Left ventricle myocardium superior (tissue), 1 donor: ENCODE measurements around the gene RBM47. TPM values are rescaled to one million over a fixed set of nuclear protein-coding genes. Genes with fewer than 3 reads are reported as not detected.
"Not testable (repeated sequence)": the region's sequence is repeated elsewhere in the genome, so short reads cannot be mapped to it uniquely, and the experiment has no call there.

Experiments used
- ATAC-seq: fragments of 200-7000 bp; cut with Tn5 transposase; one replicate; pipeline ENCODE4 v1.9.1; 2020; ENCODE audit warnings: mild to moderate bottlenecking, moderate library complexity
- DNase-seq: peaks from one replicate; pipeline ENCODE4 v3.0.0-alpha.2; 2020
- intact Hi-C: fragments of 100-400 bp; cut with micrococcal nuclease; formaldehyde crosslinking; loops from one replicate; pipeline ENCODE4 v1.11.0; 2022
- total RNA-seq: library from RNA; stranded (reverse); fragmentation: NEBNext Ultra II Directional; extraction: Animal tissue kit (Norgen Biotek cat#: 25700); gene quantifications from one replicate; pipeline ENCODE4 v1.2.1, GENCODE V29; 2021
- donor health status: DM: no; HTN: yes; CAD: no; lungs with severe emphysema.

RBM47 gene
- total RNA-seq, 1 donor from 2014 or later = 2.9 TPM

GRCh38 chr4:40548256-40548655 is 81.4 kb downstream of the RBM47 start:
- ATAC-seq = no peak
- intact Hi-C loops = no loop called here
- DNase-seq = no peak

GRCh38 chr4:40547789-40548132 is 81.9 kb downstream of the RBM47 start:
- intact Hi-C loops = no loop called here
- ATAC-seq (no peak), DNase-seq (no peak)

GRCh38 chr4:40546969-40547788 is 82.5 kb downstream of the RBM47 start:
- DNase-seq (no peak), ATAC-seq (no peak)
- intact Hi-C loops = no loop called here

GRCh38 chr4:40546506-40546905 is 83.2 kb downstream of the RBM47 start:
- ATAC-seq (no peak), DNase-seq (no peak)
- intact Hi-C loops = no loop called here

- ATAC-seq, DNase-seq, intact Hi-C loops: not testable (repeated sequence)
Measured at GRCh38 chr4:40545487-40545886, 84.2 kb downstream of the RBM47 start.

GRCh38 chr4:40544221-40544620 is 85.4 kb downstream of the RBM47 start:
- ATAC-seq (no peak), DNase-seq (no peak)
- intact Hi-C loops = no loop called here

- DNase-seq (no peak), ATAC-seq (no peak)
- intact Hi-C loops = no loop called here
Measured at GRCh38 chr4:40540800-40541199, 88.9 kb downstream of the RBM47 start.

GRCh38 chr4:40536032-40536431 is 93.6 kb downstream of the RBM47 start:
- DNase-seq (no peak), ATAC-seq (no peak)
- intact Hi-C loops = no loop called here

GRCh38 chr4:40531636-40532023 is 98.0 kb downstream of the RBM47 start:
- intact Hi-C loops = no loop called here
- DNase-seq (no peak), ATAC-seq (no peak)

GRCh38 chr4:40530961-40531635 is 98.6 kb downstream of the RBM47 start:
- intact Hi-C loops = no loop called here
- DNase-seq (no peak), ATAC-seq (no peak)

GRCh38 chr4:40526741-40527140 is 102.9 kb downstream of the RBM47 start:
- DNase-seq (no peak), ATAC-seq (peak; percentile 50)
- intact Hi-C loops = no loop called here

- intact Hi-C loops = no loop called here
- DNase-seq (no peak), ATAC-seq (peak; percentile 88)
Measured at GRCh38 chr4:40525752-40526598, 103.7 kb downstream of the RBM47 start.

- ATAC-seq = peak; percentile 36
- intact Hi-C loops = no loop called here
- DNase-seq = no peak
Measured at GRCh38 chr4:40524366-40525041, 105.2 kb downstream of the RBM47 start.

- intact Hi-C loops = no loop called here
- DNase-seq (no peak), ATAC-seq (no peak)
Measured at GRCh38 chr4:40523581-40523980, 106.1 kb downstream of the RBM47 start.

GRCh38 chr4:40521957-40522356 is 107.7 kb downstream of the RBM47 start:
- DNase-seq (no peak), ATAC-seq (no peak)
- intact Hi-C loops = no loop called here

GRCh38 chr4:40520533-40520932 is 109.1 kb downstream of the RBM47 start:
- no peak for ATAC-seq
- intact Hi-C loops = no loop called here

GRCh38 chr4:40517081-40517480 is 112.6 kb downstream of the RBM47 start:
- ATAC-seq, DNase-seq, intact Hi-C loops: not testable (repeated sequence)

More at GRCh38 chr4:40520533-40520932, 109.1 kb downstream of the RBM47 start:
- no peak for DNase-seq

- ATAC-seq (no peak), DNase-seq (no peak)
- intact Hi-C loops = no loop called here
Measured at GRCh38 chr4:40516651-40517050, 113.0 kb downstream of the RBM47 start.
